Measurements from ENCODE around the gene RIN1. TPM values are rescaled to one million over a fixed set of nuclear protein-coding genes. Genes with fewer than 3 reads are reported as not detected.

RIN1 gene
- total and polyA plus RNA-seq, 2 donors (not counting 3 experiments of a cell fraction or from before 2014, with no cell fraction given): 4.4 to 10.2 TPM

DNA sequence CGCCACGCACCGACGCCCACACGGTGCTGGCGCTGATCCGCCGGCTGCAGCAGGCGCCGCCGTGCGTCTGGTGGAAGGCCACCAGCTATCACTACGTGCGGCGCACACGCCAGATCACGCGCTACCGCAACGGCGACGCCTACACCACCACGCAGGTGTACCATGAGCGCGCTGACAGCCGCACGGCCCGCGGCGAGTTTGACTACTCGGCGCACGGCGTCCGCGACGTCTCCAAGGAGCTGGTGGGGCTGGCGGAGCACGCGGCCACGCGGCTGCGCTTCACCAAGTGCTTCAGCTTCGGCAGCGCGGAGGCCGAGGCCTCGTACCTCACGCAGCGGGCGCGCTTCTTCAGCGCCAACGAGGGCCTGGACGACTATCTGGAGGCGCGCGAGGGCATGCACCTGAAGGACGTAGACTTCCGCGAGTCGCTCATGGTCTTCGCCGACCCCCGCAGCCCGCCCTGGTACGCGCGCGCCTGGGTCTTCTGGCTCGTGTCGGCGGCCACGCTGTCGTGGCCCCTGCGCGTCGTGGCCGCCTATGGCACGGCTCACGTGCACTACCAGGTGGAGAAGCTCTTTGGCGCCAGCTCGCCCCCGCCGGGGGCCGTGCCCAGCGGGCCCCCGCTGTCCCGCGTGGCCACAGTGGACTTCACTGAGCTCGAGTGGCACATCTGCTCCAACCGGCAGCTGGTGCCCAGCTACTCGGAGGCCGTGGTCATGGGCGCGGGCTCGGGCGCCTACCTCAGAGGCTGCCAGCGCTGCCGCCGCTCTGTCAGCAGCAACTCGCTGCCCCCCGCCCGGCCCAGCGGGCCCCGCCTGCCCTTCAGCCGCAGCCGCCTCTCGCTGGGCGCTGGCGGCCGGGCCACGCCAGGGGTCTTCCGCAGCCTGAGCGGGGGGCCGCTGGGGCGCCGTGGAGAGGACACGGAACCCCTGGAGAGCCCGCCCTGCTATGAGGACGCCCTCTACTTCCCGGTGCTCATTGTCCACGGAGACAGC, 41.3 kb downstream of the RIN1 start:
- Histone ChIP-seq H4K20me1 (replicated peaks; ENCODE audit: control insufficient read depth, extremely low read depth, insufficient read depth, low read length) (no peaks in the 10 kb centered on the region), H3K79me2 (ENCODE audit: control insufficient read depth, insufficient read depth, low read length) (no peaks in the 10 kb centered on the region), H3K9me1 (replicated peaks; ENCODE audit: control insufficient read depth, extremely low read depth, insufficient read depth, low read length) (no peaks in the 10 kb centered on the region), H3K9ac (replicated peaks; ENCODE audit: extremely low read depth, insufficient read depth, low read length) (no peak overlapping the region), H3K27ac (ENCODE audit: insufficient read depth, low read depth, low read length) (no peak overlapping the region), H3K27me3 (ENCODE audit: control insufficient read depth in 2 of 2, insufficient read depth in 2 of 2, low read length in 2 of 2) (peaks cover 20 to 22% of the 10 kb centered on the region in 2 experiments), H3K36me3 (ENCODE audit: control insufficient read depth in 2 of 2, extremely low read depth in 1 of 2, insufficient read depth in 2 of 2, low read length in 2 of 2) (no peaks in the 10 kb centered on the region), H3K4me3 (replicated peaks in 1 of 3; ENCODE audit: insufficient read depth in 1 of 3, low read depth in 1 of 3, low read length in 3 of 3) (no peak overlapping the region), H3K4me2 (ENCODE audit: insufficient read depth, low read length) (no peak overlapping the region), H2AFZ (ENCODE audit: low read depth, low read length) (no peak overlapping the region), H3K9me3 (replicated peaks; ENCODE audit: control insufficient read depth, insufficient read depth, low read length) (no peaks in the 10 kb centered on the region), H3K4me1 (ENCODE audit: control insufficient read depth, extremely low read depth, insufficient read depth, low read length) (peaks cover 3% of the 10 kb centered on the region)
- TF ChIP-seq FOS (IDR thresholded peaks at IDR 0.05; ENCODE audit: borderline replicate concordance, insufficient read depth, low read length) (no peak), JUN (IDR thresholded peaks at IDR 0.05; ENCODE audit: borderline replicate concordance, insufficient read depth, insufficient read length, low read depth) (no peak), MYC (IDR thresholded peaks at IDR 0.05; ENCODE audit: low read depth, low read length) (no peak)
- intact Hi-C loops (cut with micrococcal nuclease): no loop called here
- no peak for DNase-seq (ENCODE audit: low read depth, low spot score)
- dilution Hi-C loops (cut with MboI; ENCODE audit: extremely low pct_ligation_motif_present, low sequenced_read_pairs): no loop called here
- ChIA-PET POLR2A (no interaction called here), CTCF (interaction anchor here (1.0 to 1.3 kb wide), 2 partner anchors 17 to 18 kb away, joined by 3 read pairs; no protein-coding TSS in a partner anchor)
- no TSS peak for BruUV-seq (replicated peaks)
- no peak for FAIRE-seq

DNA sequence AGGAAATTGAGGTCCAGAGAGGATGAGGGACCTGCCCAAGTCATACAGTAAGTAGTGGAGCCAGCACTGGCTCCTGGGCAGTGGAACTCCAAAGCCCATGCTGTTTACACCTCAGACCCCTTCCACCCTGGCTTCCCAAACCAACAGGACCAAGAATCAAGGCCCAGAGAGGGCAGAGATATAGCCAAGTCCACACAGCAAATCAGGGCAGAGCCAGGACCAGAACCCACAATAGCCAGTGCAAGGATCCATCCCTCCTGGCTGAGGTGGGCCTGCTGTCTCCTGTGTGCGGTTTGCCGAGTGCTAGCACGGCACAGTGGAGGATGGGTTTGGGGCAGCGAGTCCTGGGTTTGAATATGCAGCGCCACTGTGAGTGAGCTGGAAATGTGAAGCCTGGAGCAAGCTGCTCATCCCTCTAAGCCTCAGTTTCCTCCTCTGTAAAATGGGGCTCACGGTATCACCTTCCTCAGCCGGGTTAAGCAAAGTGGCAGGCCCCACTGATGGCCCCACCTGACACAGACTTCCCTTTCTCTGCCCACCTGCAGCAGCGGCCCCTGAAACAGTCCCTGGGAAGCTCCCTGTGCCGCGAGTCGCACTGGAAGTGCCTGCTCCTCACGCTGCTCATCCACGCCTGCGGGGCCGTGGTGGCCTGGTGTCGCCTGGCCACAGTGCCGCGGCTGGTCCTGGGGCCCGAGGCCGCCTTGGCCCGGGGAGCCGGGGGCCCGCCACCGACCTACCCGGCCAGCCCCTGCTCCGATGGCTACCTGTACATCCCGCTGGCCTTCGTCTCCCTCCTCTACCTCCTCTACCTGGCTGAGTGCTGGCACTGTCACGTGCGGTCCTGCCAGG, 42.2 kb downstream of the RIN1 start:
- Histone ChIP-seq H3K27ac (ENCODE audit: insufficient read depth, low read depth, low read length) (no peak overlapping the region), H3K9ac (replicated peaks; ENCODE audit: extremely low read depth, insufficient read depth, low read length) (no peak overlapping the region), H3K36me3 (ENCODE audit: control insufficient read depth in 2 of 2, extremely low read depth in 1 of 2, insufficient read depth in 2 of 2, low read length in 2 of 2) (no peaks in the 10 kb centered on the region), H3K4me2 (ENCODE audit: insufficient read depth, low read length) (no peak overlapping the region), H3K79me2 (ENCODE audit: control insufficient read depth, insufficient read depth, low read length) (no peaks in the 10 kb centered on the region), H3K9me1 (replicated peaks; ENCODE audit: control insufficient read depth, extremely low read depth, insufficient read depth, low read length) (no peaks in the 10 kb centered on the region), H4K20me1 (replicated peaks; ENCODE audit: control insufficient read depth, extremely low read depth, insufficient read depth, low read length) (no peaks in the 10 kb centered on the region), H3K4me1 (ENCODE audit: control insufficient read depth, extremely low read depth, insufficient read depth, low read length) (peaks cover 6% of the 10 kb centered on the region), H3K4me3 (replicated peaks in 1 of 3; ENCODE audit: insufficient read depth in 1 of 3, low read depth in 1 of 3, low read length in 3 of 3) (no peak overlapping the region), H3K9me3 (replicated peaks; ENCODE audit: control insufficient read depth, insufficient read depth, low read length) (no peaks in the 10 kb centered on the region), H2AFZ (ENCODE audit: low read depth, low read length) (no peak overlapping the region), H3K27me3 (ENCODE audit: control insufficient read depth in 2 of 2, insufficient read depth in 2 of 2, low read length in 2 of 2) (peaks cover 20 to 22% of the 10 kb centered on the region in 2 experiments)
- dilution Hi-C loops (cut with MboI; ENCODE audit: extremely low pct_ligation_motif_present, low sequenced_read_pairs) (no loop called here), intact Hi-C loops (cut with micrococcal nuclease) (no loop called here)
- no TSS peak for BruUV-seq (replicated peaks)
- DNase-seq (ENCODE audit: low read depth, low spot score) (no peak), FAIRE-seq (no peak)
- TF ChIP-seq POLR2AphosphoS5 (IDR thresholded peaks at IDR 0.05; ENCODE audit: insufficient read depth, low read depth, low read length) (no peak), CTCF (IDR thresholded peaks at IDR 0.05; ENCODE audit: extremely low read depth in 1 of 2, insufficient read depth in 1 of 2, low read depth in 1 of 2, low read length in 2 of 2) (no peak)
- CTCF ChIA-PET: interaction anchor here (1.0 to 1.3 kb wide), 2 partner anchors 18 to 19 kb away, joined by 3 read pairs; no protein-coding TSS in a partner anchor
- POLR2A ChIA-PET: no interaction called here

Data from endothelial cell of umbilical vein (primary cell).